AG04449 (cell line): ENCODE results near the gene B3GALT5.

Source experiments
- CTCF ChIA-PET: fragments of 350-600 bp; formaldehyde crosslinking; extraction: SDS; loops from one replicate; lab custom pipeline; 2021; ENCODE audit warnings: antibody characterized with exemption; lab: Yijun Ruan, JAX
- POLR2A ChIA-PET: fragments of 400-600, 350-600 bp; formaldehyde crosslinking; extraction: SDS; loops from one replicate; lab custom pipeline; 2020; ENCODE audit warnings: antibody characterized with exemption, inconsistent platforms; lab: Yijun Ruan, JAX
- DNase-seq: peaks from one replicate; pipeline ENCODE4 v3.0.0-alpha.2; 2010; ENCODE audit warnings: low read depth, low spot score
- H3K4me3 ChIP-seq: 2 replicates; pipeline ENCODE4 v1.5.1; 2011; ENCODE audit warnings: low read depth, mild to moderate bottlenecking, control low read depth, low read length
- CTCF ChIP-seq: IDR thresholded peaks from one replicate; pipeline ENCODE4 v1.5.1; 2011; ENCODE audit warnings: mild to moderate bottlenecking, moderate library complexity, low read length, control low read depth, inconsistent platforms; ENCODE audit not compliant: insufficient read depth; ENCODE audit errors: missing control alignments

The B3GALT5 gene

GRCh38 chr21:39663742-39664492 lies 51.2 kb downstream of the B3GALT5 start:
- CTCF ChIA-PET, result no interaction called here
- no peak for DNase-seq
- POLR2A ChIA-PET, result no interaction called here
- no peak overlapping the region for H3K4me3 ChIP-seq
- TF ChIP-seq CTCF, result no peak

DNA sequence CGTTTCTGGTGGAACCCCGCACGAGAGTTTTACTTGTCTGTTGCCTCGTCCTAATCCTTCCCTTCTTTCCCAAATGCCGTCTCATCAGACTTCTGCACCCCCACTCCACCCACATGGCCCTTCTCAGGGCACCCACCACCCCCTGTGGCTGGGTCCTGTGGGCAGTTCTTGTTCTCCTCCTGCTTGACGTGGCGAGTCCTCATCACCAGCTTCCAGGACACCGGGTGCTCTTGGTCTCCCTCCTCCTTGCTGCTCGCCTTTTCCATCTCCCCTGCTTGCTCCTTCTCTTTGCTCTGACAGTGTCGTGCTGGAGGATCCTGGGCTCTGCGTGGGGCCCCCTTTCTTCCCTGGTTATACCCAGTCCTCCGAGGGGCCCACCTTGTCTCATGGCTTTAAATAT lies 51.8 kb downstream of the B3GALT5 start:
- no peak for TF ChIP-seq CTCF
- no peak overlapping the region for H3K4me3 ChIP-seq
- ChIA-PET POLR2A (no interaction called here), CTCF (no interaction called here)
- DNase-seq, result no peak

DNA sequence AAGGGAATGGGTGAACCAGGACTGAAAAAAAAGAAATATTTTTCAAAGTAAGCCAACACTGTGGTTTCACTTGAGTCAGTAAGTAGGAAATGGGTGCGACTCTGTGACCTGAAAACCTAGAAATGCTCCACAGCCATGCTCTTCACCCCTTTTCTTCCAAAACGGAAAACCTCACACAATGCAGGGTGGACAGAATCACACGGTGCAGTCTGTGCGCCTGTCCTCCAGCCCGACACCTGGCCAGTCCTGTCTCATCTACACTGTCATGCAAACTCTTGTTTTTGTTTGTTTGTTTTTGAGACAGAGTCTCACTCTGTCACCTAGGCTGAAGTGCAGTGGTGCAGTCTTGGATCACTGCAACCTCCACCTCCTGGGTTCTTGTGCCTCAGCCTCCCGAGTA lies 53.3 kb downstream of the B3GALT5 start:
- ChIA-PET POLR2A (no interaction called here), CTCF (no interaction called here)
- no peak overlapping the region for H3K4me3 ChIP-seq
- TF ChIP-seq CTCF, result no peak
- DNase-seq, result no peak

DNA sequence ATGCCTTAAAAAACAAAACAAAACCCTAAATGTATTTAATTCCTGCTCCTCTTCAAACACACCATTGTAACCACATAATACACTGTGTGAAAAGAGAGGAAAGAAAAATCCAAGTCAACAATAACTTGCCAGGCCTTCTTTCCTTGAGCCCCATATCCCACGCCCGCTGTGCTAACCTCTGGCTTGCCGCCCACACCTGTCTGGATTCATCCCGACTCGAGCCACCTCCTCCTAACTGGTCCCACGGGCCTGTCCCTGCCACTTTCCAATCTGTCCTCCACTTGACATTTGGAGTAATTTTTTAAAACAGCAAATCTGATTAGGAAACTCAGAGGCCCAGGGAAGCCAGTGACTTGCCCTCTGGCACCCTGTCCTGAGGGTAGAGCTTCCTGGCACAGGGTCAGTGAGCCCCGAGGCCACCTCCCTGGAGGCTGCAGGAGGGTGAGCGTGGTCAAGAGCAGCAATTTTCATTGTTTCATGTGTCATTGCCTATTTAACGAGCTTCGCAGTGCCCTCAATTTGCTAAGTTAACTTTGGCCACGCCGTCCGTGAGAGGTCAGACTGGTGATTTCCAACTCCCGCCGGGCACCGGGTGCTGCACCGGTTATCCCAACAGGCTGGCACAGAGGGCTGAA lies 54.1 kb downstream of the B3GALT5 start:
- no peak for TF ChIP-seq CTCF
- no peak for DNase-seq
- POLR2A ChIA-PET, result no interaction called here
- CTCF ChIA-PET, result no interaction called here
- H3K4me3 ChIP-seq, result no peak overlapping the region

DNA sequence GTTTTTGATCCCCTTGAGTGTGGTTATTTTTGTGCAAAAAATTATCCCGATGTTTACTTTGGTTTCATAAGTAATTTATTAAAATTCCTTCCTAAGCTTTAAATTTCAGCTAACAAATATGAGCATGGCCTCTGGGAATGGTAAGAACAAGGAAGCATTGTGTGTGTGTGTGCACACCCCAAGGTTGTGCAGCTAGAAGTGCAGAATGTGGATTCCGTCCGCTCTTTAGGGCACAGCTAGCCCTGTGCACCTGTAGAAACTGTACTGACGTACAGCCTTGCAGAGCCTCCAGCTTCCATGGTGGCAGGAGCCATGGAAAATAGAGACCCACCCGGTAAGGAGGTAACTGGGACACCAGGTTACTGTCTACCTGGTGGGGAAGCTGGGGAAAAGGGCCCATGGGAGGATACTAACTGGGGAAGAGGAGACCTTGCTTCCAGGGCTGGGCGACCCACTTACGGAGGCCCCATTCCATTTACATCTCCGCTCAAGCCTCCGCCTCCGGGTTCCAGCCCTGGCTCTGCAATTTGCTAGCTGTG lies 54.7 kb downstream of the B3GALT5 start:
- TF ChIP-seq CTCF, result no peak
- CTCF ChIA-PET, result no interaction called here
- no peak overlapping the region for H3K4me3 ChIP-seq
- POLR2A ChIA-PET, result no interaction called here
- no peak for DNase-seq

DNA sequence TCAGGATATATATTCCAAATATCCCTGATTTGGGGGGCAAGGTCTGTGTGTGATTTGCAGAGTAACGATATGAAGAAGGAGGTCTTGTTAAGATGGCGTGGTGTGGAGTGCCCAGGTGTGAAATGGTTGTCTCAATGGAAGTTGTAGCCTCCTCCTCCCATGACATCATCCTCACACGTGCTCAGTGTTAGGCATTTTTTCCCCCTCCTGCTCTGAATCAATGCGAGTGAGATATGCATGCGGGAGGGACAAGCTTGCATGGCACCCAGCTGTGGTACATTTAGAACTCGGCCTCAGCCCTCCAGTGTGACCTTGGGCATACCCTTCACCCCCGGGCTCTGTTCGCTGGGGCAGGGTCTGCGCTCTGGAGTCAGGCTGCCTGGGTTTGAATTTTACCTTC lies 55.6 kb downstream of the B3GALT5 start:
- POLR2A ChIA-PET, result interaction anchor here (0.6 kb wide), 1 partner anchor 136 kb away, joined by 6 read pairs; no protein-coding TSS in a partner anchor
- DNase-seq, result no peak
- CTCF ChIA-PET, result no interaction called here
- no peak overlapping the region for H3K4me3 ChIP-seq
- no peak for TF ChIP-seq CTCF
